ENCODE data around the gene TMEM40.
"Not testable (repeated sequence)": the region's sequence is repeated elsewhere in the genome, so short reads cannot be mapped to it uniquely, and the experiment has no call there.

TMEM40 gene

DNA sequence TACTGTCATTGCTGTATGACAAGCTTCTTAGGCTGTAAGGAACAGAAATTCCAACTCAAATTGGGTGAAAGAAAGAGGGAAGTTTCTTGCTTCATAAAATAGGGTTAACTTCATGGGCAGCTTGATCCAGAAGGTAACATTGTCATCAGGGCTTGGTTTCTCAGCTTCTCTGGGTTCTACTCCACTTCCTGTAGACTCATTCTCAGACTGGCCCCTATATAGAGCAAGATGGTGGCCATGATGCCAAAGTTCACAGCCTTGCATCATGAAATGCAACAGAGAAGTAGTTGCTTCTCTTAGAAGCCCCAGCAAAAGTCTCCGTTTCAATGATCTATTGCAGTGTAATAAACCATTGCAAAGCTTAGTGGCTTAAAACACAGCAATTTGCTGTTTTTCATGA, 33.6 kb downstream of the TMEM40 start:
- no peak overlapping the region for H3K27ac ChIP-seq (ENCODE audit: low read depth, low read length)
- no peaks in the 10 kb centered on the region for H4K20me1 ChIP-seq (ENCODE audit: control insufficient read depth, insufficient read depth, low read depth, low read length)
- no peaks in the 10 kb centered on the region for H3K36me3 ChIP-seq (ENCODE audit: control insufficient read depth, low read length)
- H3K4me1 ChIP-seq (ENCODE audit: control insufficient read depth, low read length), result peaks cover 10% of the 10 kb centered on the region
- H3K27me3 ChIP-seq (ENCODE audit: control insufficient read depth, low read length), result 0 out of 2 replicates have a peak, but pooled peaks cover 3% of the 10 kb centered on the region
- H3K9me3 ChIP-seq (ENCODE audit: control insufficient read depth, insufficient read depth, low read length), result no peaks in the 10 kb centered on the region
- H3K4me2 ChIP-seq (ENCODE audit: low read length), result no peak overlapping the region
- no peak overlapping the region for H3K4me3 ChIP-seq (ENCODE audit: low read length)
- no peaks in the 10 kb centered on the region for H3K79me2 ChIP-seq (ENCODE audit: control insufficient read depth, low read length)
- TF ChIP-seq, protein P1, sequence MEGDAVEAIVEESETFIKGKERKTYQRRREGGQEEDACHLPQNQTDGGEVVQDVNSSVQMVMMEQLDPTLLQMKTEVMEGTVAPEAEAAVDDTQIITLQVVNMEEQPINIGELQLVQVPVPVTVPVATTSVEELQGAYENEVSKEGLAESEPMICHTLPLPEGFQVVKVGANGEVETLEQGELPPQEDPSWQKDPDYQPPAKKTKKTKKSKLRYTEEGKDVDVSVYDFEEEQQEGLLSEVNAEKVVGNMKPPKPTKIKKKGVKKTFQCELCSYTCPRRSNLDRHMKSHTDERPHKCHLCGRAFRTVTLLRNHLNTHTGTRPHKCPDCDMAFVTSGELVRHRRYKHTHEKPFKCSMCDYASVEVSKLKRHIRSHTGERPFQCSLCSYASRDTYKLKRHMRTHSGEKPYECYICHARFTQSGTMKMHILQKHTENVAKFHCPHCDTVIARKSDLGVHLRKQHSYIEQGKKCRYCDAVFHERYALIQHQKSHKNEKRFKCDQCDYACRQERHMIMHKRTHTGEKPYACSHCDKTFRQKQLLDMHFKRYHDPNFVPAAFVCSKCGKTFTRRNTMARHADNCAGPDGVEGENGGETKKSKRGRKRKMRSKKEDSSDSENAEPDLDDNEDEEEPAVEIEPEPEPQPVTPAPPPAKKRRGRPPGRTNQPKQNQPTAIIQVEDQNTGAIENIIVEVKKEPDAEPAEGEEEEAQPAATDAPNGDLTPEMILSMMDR (IDR thresholded peaks at IDR 0.05; ENCODE audit: low read depth, low read length, poor library complexity, severe bottlenecking), result no peak
- no peak for TF ChIP-seq EZH2phosphoT487 (IDR thresholded peaks at IDR 0.05; ENCODE audit: borderline replicate concordance, low read length)
- H3K9me2 ChIP-seq (replicated peaks; ENCODE audit: control insufficient read depth, low read length), result no peaks in the 10 kb centered on the region
- no peaks in the 10 kb centered on the region for H3F3A ChIP-seq (ENCODE audit: control insufficient read depth, insufficient read depth)

DNA sequence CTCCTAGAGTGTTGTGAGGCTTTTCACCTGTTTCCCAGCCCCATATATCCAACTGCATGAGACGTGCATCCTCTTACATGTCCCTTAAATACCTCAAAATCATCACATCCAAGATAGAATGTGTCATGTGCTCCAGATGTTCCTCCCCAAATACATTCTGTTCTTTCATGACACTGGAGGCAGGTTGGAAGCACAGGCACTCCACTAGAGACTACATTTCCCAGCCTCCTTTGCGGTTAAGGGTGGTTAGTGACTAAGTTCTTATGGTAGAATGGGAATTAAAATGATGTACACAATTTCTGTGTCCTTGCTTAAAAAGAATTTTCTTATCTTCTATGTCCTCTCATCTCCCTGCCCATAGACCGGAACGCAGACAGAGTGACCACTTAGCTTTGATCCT, 34.3 kb downstream of the TMEM40 start:
- Histone ChIP-seq H3K27ac (ENCODE audit: low read depth, low read length) (no peak overlapping the region), H3K79me2 (ENCODE audit: control insufficient read depth, low read length) (no peaks in the 10 kb centered on the region), H3K27me3 (ENCODE audit: control insufficient read depth, low read length) (0 out of 2 replicates have a peak, but pooled peaks cover 3% of the 10 kb centered on the region), H3K4me1 (ENCODE audit: control insufficient read depth, low read length) (peaks cover 12% of the 10 kb centered on the region), H3K4me3 (ENCODE audit: low read length) (no peak overlapping the region), H3K36me3 (ENCODE audit: control insufficient read depth, low read length) (no peaks in the 10 kb centered on the region), H3K9me2 (replicated peaks; ENCODE audit: control insufficient read depth, low read length) (no peaks in the 10 kb centered on the region), H3K9me3 (ENCODE audit: control insufficient read depth, insufficient read depth, low read length) (no peaks in the 10 kb centered on the region), H3F3A (ENCODE audit: control insufficient read depth, insufficient read depth) (no peaks in the 10 kb centered on the region), H3K4me2 (ENCODE audit: low read length) (no peak overlapping the region), H4K20me1 (ENCODE audit: control insufficient read depth, insufficient read depth, low read depth, low read length) (no peaks in the 10 kb centered on the region)
- TF ChIP-seq, protein P1 (IDR thresholded peaks at IDR 0.05; ENCODE audit: low read depth, low read length, poor library complexity, severe bottlenecking), result no peak
- no peak for TF ChIP-seq EZH2phosphoT487 (IDR thresholded peaks at IDR 0.05; ENCODE audit: borderline replicate concordance, low read length)

DNA sequence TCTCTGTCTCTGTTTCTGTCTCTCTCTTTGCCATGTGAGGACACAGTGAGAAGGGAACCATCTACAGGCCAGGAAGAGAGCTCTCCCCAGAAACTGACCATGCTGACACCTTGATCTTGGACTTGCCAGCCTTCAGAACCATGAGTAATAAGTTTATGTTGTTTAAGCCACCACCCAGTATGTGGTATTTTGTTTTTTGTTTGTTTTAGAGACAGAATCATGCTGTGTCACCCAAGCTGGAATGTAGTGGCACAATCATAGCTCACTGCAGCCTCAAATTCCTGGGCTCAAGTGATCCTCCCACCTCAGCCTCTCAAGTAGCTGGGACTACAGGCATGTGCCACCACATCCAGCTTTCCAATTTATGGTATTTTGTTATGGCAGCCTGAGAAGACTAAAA, 35.7 kb downstream of the TMEM40 start:
- H3K4me2 ChIP-seq (ENCODE audit: low read length); H4K20me1 ChIP-seq (ENCODE audit: control insufficient read depth, insufficient read depth, low read depth, low read length); H3K4me3 ChIP-seq (ENCODE audit: low read length); H3F3A ChIP-seq (ENCODE audit: control insufficient read depth, insufficient read depth); H3K79me2 ChIP-seq (ENCODE audit: control insufficient read depth, low read length); H3K27me3 ChIP-seq (ENCODE audit: control insufficient read depth, low read length); H3K36me3 ChIP-seq (ENCODE audit: control insufficient read depth, low read length); H3K9me2 ChIP-seq (replicated peaks; ENCODE audit: control insufficient read depth, low read length); H3K27ac ChIP-seq (ENCODE audit: low read depth, low read length); H3K9me3 ChIP-seq (ENCODE audit: control insufficient read depth, insufficient read depth, low read length): not testable (repeated sequence)
- peaks cover 14% of the 10 kb centered on the region for H3K4me1 ChIP-seq (ENCODE audit: control insufficient read depth, low read length)

DNA sequence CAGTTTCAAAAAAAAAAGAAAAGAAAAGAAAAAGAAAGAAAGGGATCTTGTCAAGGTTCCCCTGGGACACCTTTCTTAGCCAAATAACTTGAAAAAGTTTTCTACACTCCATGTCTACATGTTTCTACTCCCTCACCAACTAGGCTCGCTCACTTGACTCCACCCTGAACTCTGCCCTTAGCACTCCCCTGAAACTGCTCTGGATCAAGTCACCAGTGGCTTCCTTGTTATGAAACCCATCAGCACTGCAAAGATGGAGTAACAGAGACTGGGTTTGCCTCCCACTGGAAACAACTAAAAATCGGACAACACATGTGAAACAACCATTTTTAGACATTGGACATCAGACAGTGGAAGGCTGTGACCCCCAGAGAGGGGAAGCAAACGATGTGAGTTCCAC, 36.8 kb downstream of the TMEM40 start:
- no peak overlapping the region for H3K27ac ChIP-seq (ENCODE audit: low read depth, low read length)
- no peaks in the 10 kb centered on the region for H3K79me2 ChIP-seq (ENCODE audit: control insufficient read depth, low read length)

More for the DNA sequence above, 36.8 kb downstream of the TMEM40 start:
- Histone ChIP-seq H3K9me3 (ENCODE audit: control insufficient read depth, insufficient read depth, low read length) (no peaks in the 10 kb centered on the region), H3K4me2 (ENCODE audit: low read length) (no peak overlapping the region), H4K20me1 (ENCODE audit: control insufficient read depth, insufficient read depth, low read depth, low read length) (no peaks in the 10 kb centered on the region), H3F3A (ENCODE audit: control insufficient read depth, insufficient read depth) (no peaks in the 10 kb centered on the region), H3K36me3 (ENCODE audit: control insufficient read depth, low read length) (no peaks in the 10 kb centered on the region), H3K27me3 (ENCODE audit: control insufficient read depth, low read length) (0 out of 2 replicates have a peak, but pooled peaks cover 3% of the 10 kb centered on the region), H3K9me2 (replicated peaks; ENCODE audit: control insufficient read depth, low read length) (no peaks in the 10 kb centered on the region), H3K4me1 (ENCODE audit: control insufficient read depth, low read length) (peaks cover 14% of the 10 kb centered on the region), H3K4me3 (ENCODE audit: low read length) (no peak overlapping the region)
- no peak for TF ChIP-seq EZH2phosphoT487 (IDR thresholded peaks at IDR 0.05; ENCODE audit: borderline replicate concordance, low read length)
- TF ChIP-seq, protein P1 (IDR thresholded peaks at IDR 0.05; ENCODE audit: low read depth, low read length, poor library complexity, severe bottlenecking), result no peak

Measured in DOHH2 (cell line).